ENCODE measurements around the gene FGF14.
"Not testable (repeated sequence)": the region's sequence is repeated elsewhere in the genome, so short reads cannot be mapped to it uniquely, and the experiment has no call there.

FGF14 gene

DNA sequence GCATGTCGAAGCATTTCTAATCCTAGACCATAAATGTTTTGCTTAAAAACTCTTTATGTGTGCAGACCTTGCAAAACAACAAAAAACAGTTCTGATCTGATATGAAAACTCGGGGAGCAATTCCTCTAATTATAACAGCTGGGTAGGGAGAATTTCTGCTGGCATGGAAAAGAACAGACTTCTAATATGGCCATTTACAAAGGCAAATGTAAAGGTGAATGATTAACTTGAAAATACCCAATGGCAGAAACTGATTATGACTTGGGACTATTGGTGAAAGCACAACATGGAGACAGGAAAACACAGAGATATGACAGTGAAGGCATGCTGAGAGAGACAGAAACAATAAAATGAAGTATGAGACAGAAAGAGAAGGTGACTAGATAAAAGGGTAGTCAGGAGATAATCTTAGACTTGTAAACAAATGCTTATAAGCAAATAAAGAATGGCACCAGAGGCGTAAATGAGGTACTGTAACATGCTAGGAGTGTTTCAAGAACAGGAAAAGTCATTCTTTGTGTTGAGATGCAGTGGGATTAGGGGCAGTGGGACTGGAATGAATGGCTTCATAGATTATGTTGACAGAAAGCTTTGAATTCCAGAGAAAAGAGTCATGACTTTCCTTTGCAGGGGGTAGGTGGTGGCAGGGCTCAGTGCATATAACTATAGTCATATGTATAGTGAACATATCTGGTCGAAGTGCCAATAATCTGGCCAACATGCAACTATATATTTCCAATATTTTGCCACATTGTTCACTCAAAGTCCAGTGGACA lies 556.4 kb downstream of the FGF14 start:
- Histone ChIP-seq H3K36me3 (ENCODE audit: insufficient read depth, insufficient read length, low read length) (no peaks in the 10 kb centered on the region), H3K9me3 (ENCODE audit: insufficient read depth, low read length) (no peaks in the 10 kb centered on the region), H3K9ac (ENCODE audit: insufficient read length, low read depth) (no peak overlapping the region), H3K4me3 (ENCODE audit: insufficient read length, low read depth) (no peak overlapping the region), H3K27me3 (ENCODE audit: insufficient read depth, insufficient read length) (no peaks in the 10 kb centered on the region), H3K4me1 (ENCODE audit: insufficient read depth, insufficient read length) (no peaks in the 10 kb centered on the region)
- no peak for DNase-seq (ENCODE audit: low read depth, low spot score)
- TF ChIP-seq ZNF274 (IDR thresholded peaks at IDR 0.05; ENCODE audit: low read depth, low read length) (no peak), YY1 (IDR thresholded peaks at IDR 0.05; ENCODE audit: insufficient read depth, insufficient read length) (no peak), SUZ12 (IDR thresholded peaks at IDR 0.05; ENCODE audit: extremely low read depth, insufficient read depth, insufficient read length) (no peak)

DNA sequence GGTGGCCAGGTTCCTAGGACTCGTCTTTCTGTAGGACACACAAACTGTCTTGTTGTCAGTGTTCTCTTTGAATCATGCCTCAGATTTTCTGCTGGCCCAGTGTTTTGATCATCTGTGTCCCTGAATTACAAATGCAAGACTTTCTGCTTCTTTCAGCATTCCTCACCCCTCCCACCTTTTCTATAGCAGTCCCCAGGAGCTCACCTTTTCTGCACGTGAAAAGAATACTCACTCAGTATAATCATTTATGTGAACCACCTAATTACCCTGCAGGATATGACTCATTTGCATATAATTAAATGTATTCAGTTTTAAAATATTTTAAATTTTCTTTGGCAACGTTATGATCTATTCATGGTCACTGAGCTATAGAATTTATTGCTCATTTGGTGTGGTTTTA lies 560.1 kb downstream of the FGF14 start:
- Histone ChIP-seq H3K9me3 (ENCODE audit: insufficient read depth, low read length) (no peaks in the 10 kb centered on the region), H3K36me3 (ENCODE audit: insufficient read depth, insufficient read length, low read length) (no peaks in the 10 kb centered on the region), H3K27me3 (ENCODE audit: insufficient read depth, insufficient read length) (no peaks in the 10 kb centered on the region), H3K4me3 (ENCODE audit: insufficient read length, low read depth) (no peak overlapping the region), H3K4me1 (ENCODE audit: insufficient read depth, insufficient read length) (no peaks in the 10 kb centered on the region), H3K9ac (ENCODE audit: insufficient read length, low read depth) (no peak overlapping the region)
- DNase-seq (ENCODE audit: low read depth, low spot score) = no peak
- TF ChIP-seq SUZ12 (IDR thresholded peaks at IDR 0.05; ENCODE audit: extremely low read depth, insufficient read depth, insufficient read length) (no peak), ZNF274 (IDR thresholded peaks at IDR 0.05; ENCODE audit: low read depth, low read length) (no peak), YY1 (IDR thresholded peaks at IDR 0.05; ENCODE audit: insufficient read depth, insufficient read length) (no peak)

DNA sequence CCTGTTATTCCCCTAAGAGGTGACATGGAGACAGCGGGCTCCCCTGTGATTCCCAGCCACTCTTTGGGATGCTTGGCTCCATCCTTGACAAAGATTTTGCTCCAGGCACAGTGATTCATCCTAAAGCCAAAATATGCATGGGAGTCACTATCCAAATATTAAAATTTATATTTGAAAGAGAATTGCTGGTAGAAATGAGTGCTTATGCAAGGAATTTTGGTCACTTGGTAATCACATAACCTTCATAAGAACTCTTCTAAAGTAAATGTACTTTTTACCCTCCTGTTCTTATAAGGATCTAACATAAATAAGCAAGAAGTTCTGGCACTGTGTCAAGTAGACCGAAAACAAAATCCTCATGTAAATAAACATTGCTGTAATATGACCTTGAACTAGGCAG lies 563.5 kb downstream of the FGF14 start:
- no peaks in the 10 kb centered on the region for H3K9me3 ChIP-seq (ENCODE audit: insufficient read depth, low read length)
- H3K27me3 ChIP-seq (ENCODE audit: insufficient read depth, insufficient read length) = no peaks in the 10 kb centered on the region
- no peak for DNase-seq (ENCODE audit: low read depth, low spot score)

DNA sequence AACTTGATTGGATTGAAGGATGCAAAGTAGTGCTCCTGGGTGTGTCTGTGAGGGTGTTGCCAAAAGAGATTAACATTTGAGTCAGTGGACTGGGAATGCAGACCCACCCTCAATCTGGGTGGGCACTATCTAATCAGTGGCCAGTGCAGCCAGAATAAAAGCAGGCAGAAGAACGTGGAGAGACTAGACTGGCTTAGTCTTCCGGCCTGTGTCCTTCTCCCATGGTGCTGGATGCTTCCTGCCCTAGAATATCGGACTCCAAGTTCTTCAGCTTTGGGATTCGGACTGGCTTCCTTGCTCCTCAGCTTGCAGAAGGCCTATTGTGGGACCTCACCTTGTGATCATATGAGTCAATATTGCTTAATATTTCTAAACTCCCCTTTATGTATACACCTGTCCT lies 564.1 kb downstream of the FGF14 start:
- H3K4me3 ChIP-seq (ENCODE audit: insufficient read length, low read depth); H3K4me1 ChIP-seq (ENCODE audit: insufficient read depth, insufficient read length); H3K36me3 ChIP-seq (ENCODE audit: insufficient read depth, insufficient read length, low read length); H3K9me3 ChIP-seq (ENCODE audit: insufficient read depth, low read length); H3K27me3 ChIP-seq (ENCODE audit: insufficient read depth, insufficient read length); H3K9ac ChIP-seq (ENCODE audit: insufficient read length, low read depth); DNase-seq (ENCODE audit: low read depth, low spot score): not testable (repeated sequence)

More for the DNA sequence above, 563.5 kb downstream of the FGF14 start:
- Histone ChIP-seq H3K4me1 (ENCODE audit: insufficient read depth, insufficient read length) (no peaks in the 10 kb centered on the region), H3K36me3 (ENCODE audit: insufficient read depth, insufficient read length, low read length) (no peaks in the 10 kb centered on the region), H3K9ac (ENCODE audit: insufficient read length, low read depth) (no peak overlapping the region), H3K4me3 (ENCODE audit: insufficient read length, low read depth) (no peak overlapping the region)
- TF ChIP-seq YY1 (IDR thresholded peaks at IDR 0.05; ENCODE audit: insufficient read depth, insufficient read length) = no peak
- TF ChIP-seq ZNF274 (IDR thresholded peaks at IDR 0.05; ENCODE audit: low read depth, low read length) = no peak
- TF ChIP-seq SUZ12 (IDR thresholded peaks at IDR 0.05; ENCODE audit: extremely low read depth, insufficient read depth, insufficient read length) = no peak

DNA sequence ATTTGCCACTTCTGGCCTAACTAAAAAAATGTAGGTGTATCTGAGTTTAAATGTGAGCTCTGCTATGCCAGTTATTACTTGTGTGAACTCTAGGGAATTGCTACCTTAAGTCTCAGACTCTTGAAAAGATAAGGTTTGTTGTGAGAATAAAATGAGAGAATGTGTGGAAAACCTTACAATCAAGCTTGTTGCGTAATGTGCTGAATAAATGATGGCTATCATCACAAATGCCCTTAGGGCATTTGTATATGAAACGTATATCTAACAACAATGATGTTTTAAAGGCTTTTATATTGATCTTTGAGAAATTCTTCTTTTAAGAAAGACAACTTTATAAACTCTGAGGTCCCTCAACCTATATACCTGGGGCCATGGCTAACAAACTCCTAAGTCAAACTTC lies 564.6 kb downstream of the FGF14 start:
- TF ChIP-seq YY1 (IDR thresholded peaks at IDR 0.05; ENCODE audit: insufficient read depth, insufficient read length) (no peak), ZNF274 (IDR thresholded peaks at IDR 0.05; ENCODE audit: low read depth, low read length) (no peak), SUZ12 (IDR thresholded peaks at IDR 0.05; ENCODE audit: extremely low read depth, insufficient read depth, insufficient read length) (no peak)
- Histone ChIP-seq H3K9me3 (ENCODE audit: insufficient read depth, low read length) (no peaks in the 10 kb centered on the region), H3K27me3 (ENCODE audit: insufficient read depth, insufficient read length) (no peaks in the 10 kb centered on the region), H3K9ac (ENCODE audit: insufficient read length, low read depth) (no peak overlapping the region), H3K4me3 (ENCODE audit: insufficient read length, low read depth) (no peak overlapping the region), H3K36me3 (ENCODE audit: insufficient read depth, insufficient read length, low read length) (no peaks in the 10 kb centered on the region), H3K4me1 (ENCODE audit: insufficient read depth, insufficient read length) (no peaks in the 10 kb centered on the region)
- DNase-seq (ENCODE audit: low read depth, low spot score) = no peak

DNA sequence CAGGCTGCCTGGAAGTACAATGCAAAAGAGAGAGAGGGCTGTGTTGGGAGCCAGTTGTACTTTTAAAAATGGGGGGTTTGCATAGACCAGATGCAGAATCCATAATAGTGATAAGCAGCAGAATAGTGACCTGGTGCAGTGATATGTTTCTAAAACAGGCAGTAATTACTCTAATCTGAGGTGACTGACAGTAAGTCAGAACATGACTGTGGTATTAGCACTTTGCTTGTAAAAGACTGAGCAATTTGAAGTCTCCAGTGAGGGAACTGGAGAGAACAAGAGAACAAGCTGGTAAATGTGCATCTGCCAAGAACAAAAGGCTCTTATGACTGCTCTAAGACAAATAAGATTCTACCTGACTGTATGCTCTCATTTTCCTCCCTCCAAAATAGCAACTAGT lies 565.9 kb downstream of the FGF14 start:
- DNase-seq (ENCODE audit: low read depth, low spot score) = no peak
- Histone ChIP-seq H3K36me3 (ENCODE audit: insufficient read depth, insufficient read length, low read length) (no peaks in the 10 kb centered on the region), H3K4me1 (ENCODE audit: insufficient read depth, insufficient read length) (no peaks in the 10 kb centered on the region), H3K4me3 (ENCODE audit: insufficient read length, low read depth) (no peak overlapping the region), H3K27me3 (ENCODE audit: insufficient read depth, insufficient read length) (no peaks in the 10 kb centered on the region), H3K9ac (ENCODE audit: insufficient read length, low read depth) (no peak overlapping the region), H3K9me3 (ENCODE audit: insufficient read depth, low read length) (no peaks in the 10 kb centered on the region)
- TF ChIP-seq YY1 (IDR thresholded peaks at IDR 0.05; ENCODE audit: insufficient read depth, insufficient read length) (no peak), SUZ12 (IDR thresholded peaks at IDR 0.05; ENCODE audit: extremely low read depth, insufficient read depth, insufficient read length) (no peak), ZNF274 (IDR thresholded peaks at IDR 0.05; ENCODE audit: low read depth, low read length) (no peak)

DNA sequence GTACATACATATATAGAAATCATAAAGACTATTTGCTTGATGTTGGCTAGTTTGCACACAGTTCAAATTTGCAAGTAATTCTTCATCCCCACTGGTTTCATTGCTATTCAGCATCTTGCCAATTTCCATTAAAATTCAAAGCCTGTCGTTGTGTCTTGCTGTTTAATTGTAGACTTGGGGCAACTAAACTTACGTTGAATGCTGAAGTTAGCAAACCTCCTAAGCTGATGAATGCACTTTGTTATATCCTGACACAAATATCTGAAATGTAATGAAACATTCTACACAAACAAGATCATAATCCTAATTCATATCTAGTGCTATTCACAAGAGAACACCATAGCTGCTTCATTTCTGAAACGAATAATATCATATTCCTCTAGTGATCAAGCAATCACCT lies 568.2 kb downstream of the FGF14 start:
- H3K4me1 ChIP-seq (ENCODE audit: insufficient read depth, insufficient read length) = no peaks in the 10 kb centered on the region
- no peaks in the 10 kb centered on the region for H3K36me3 ChIP-seq (ENCODE audit: insufficient read depth, insufficient read length, low read length)
- H3K9me3 ChIP-seq (ENCODE audit: insufficient read depth, low read length) = no peaks in the 10 kb centered on the region
- no peak for TF ChIP-seq ZNF274 (IDR thresholded peaks at IDR 0.05; ENCODE audit: low read depth, low read length)
- TF ChIP-seq YY1 (IDR thresholded peaks at IDR 0.05; ENCODE audit: insufficient read depth, insufficient read length) = no peak
- TF ChIP-seq SUZ12 (IDR thresholded peaks at IDR 0.05; ENCODE audit: extremely low read depth, insufficient read depth, insufficient read length) = no peak
- no peak for DNase-seq (ENCODE audit: low read depth, low spot score)
- H3K27me3 ChIP-seq (ENCODE audit: insufficient read depth, insufficient read length) = no peaks in the 10 kb centered on the region
- H3K9ac ChIP-seq (ENCODE audit: insufficient read length, low read depth) = no peak overlapping the region
- H3K4me3 ChIP-seq (ENCODE audit: insufficient read length, low read depth) = no peak overlapping the region
